Gastroesophageal sphincter (tissue), 4 donors: ENCODE measurements around the gene KLHL6. TPM values are rescaled to one million over a fixed set of nuclear protein-coding genes. Genes with fewer than 3 reads are reported as not detected.

Source experiments
- ATAC-seq: fragments of 150-250 bp; one replicate; pipeline ENCODE4 v1.9.1; 2016; ENCODE audit warnings: mild to moderate bottlenecking, moderate library complexity
- H3K27ac ChIP-seq, 4 donors: fragments of 200-600 bp; sonication (generic) in 3 of 4; 1 replicate in 3 of 4; 2 replicates in 1 of 4; pipeline ENCODE4 v1.5.1; 2016 to 2019
- H3K27me3 ChIP-seq: fragments of 200-600 bp; sonication (generic); one replicate; pipeline ENCODE4 v1.5.1; 2019
- H3K36me3 ChIP-seq, 2 donors: fragments of 200-600 bp; sonication (generic); one replicate each; pipeline ENCODE4 v1.5.1; 2019; ENCODE audit warnings: control low read depth in 1 of 2
- H3K4me1 ChIP-seq, 3 donors: fragments of 200-600 bp; sonication (generic); 1 replicate in 2 of 3; 2 replicates in 1 of 3; pipeline ENCODE4 v1.5.1; 2016 to 2019; ENCODE audit warnings: control low read depth in 2 of 3
- H3K4me3 ChIP-seq, 2 donors: fragments of 200-600 bp; sonication (generic); one replicate each; pipeline ENCODE4 v1.5.1; 2019; ENCODE audit warnings: mild to moderate bottlenecking in 1 of 2, moderate library complexity in 1 of 2
- H3K9me3 ChIP-seq, 3 donors: fragments of 200-600 bp; sonication (generic); one replicate each; pipeline ENCODE4 v1.5.1; 2017 to 2019; ENCODE audit warnings: control low read depth in 2 of 3
- CTCF ChIP-seq, 4 experiments: fragments of 200-600 bp in 2 of 4; fragments of 450-650 bp in 2 of 4; sonication (generic) in 1 of 4; IDR thresholded peaks; one replicate each; pipeline ENCODE4 v1.5.1; 2017 to 2019; ENCODE audit warnings: antibody characterized with exemption in 4 of 4, mild to moderate bottlenecking in 2 of 4, moderate library complexity in 2 of 4
- EP300 ChIP-seq: sonication (generic); formaldehyde crosslinking; IDR thresholded peaks from one replicate; pipeline ENCODE4 v1.6.1; 2017; ENCODE audit warnings: antibody characterized with exemption, mild to moderate bottlenecking
- POLR2A ChIP-seq, 2 donors: fragments of 450-650 bp; IDR thresholded peaks; one replicate each; pipeline ENCODE4 v1.6.1; 2017; ENCODE audit warnings: antibody characterized with exemption in 2 of 2, mild to moderate bottlenecking in 2 of 2, moderate library complexity in 1 of 2
- POLR2AphosphoS5 ChIP-seq: sonication (generic); formaldehyde crosslinking; IDR thresholded peaks from one replicate; pipeline ENCODE4 v1.6.1; 2017; ENCODE audit warnings: antibody characterized with exemption
- WGBS, 2 donors: methylation state at CpG; one replicate each; pipeline ENCODE4 v1.1.5; 2018; ENCODE audit warnings: low coverage in 1 of 2; 5-methylcytosine and 5-hydroxymethylcytosine counted together
- total RNA-seq, 4 donors: library from RNA; depleted of rRNA; stranded (reverse); fragments of >200 nt; gene quantifications; one replicate each; pipeline ENCODE4 v1.1.0, GENCODE V29; 2016

The KLHL6 gene
- total RNA-seq, 4 donors from 2014 or later: 0.62 to 1.9 (median 1.0) TPM

DNA sequence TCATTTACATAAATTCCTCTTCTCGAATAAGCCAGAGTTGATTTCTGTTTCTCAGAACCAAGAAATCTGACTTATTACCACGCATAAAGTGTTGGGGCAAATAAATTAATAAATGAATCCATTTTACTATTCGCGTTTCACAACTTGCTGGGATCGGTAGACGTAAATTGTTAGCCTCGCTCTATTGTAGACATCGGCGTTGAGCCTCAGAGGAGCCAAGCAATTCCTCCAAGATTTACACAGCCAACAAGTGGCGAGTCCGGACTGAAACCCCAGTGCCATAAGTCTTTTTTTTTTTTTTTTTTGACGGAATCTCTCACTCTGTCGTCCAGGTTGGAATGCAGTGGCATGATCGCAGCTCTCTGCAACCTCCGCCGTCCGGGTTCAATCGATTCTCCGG, 8.9 kb downstream of the KLHL6 start:
- Histone ChIP-seq H3K27me3 (no peaks in the 10 kb centered on the region), H3K27ac (no peak overlapping the region), H3K4me3 (no peak overlapping the region), H3K36me3 (no peaks in the 10 kb centered on the region), H3K4me1 (no peaks in the 10 kb centered on the region), H3K9me3 (no peaks in the 10 kb centered on the region)
- ATAC-seq: no peak
- TF ChIP-seq POLR2A (IDR thresholded peaks at IDR 0.05) (no peak), EP300 (no peak), POLR2AphosphoS5 (no peak), CTCF (IDR thresholded peaks at IDR 0.05) (no peak)
- whole genome bisulfite sequencing, 2 donors: 91 to 92% methylated on average over 7 to 15 of the region's 19 CpGs

DNA sequence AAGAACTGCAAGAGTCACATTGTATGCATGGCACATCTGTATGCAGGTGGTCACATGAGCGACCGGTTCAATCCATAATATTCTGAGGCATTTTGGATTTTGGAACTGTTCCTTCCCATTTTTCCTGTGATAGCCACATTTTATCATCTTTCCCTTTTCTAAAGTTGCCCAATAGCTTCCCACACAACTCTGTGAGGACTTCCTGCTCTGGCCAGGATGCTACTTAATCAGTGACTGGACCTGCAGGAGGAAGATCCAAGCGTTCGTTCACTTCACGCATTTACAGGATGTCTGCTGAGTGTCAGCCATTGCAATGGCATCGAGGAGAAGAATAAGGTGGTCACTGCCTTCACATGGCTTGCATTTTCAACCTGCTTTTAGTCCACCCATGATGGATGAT, 9.8 kb downstream of the KLHL6 start:
- H3K4me1 ChIP-seq: no peaks in the 10 kb centered on the region
- H3K9me3 ChIP-seq: no peaks in the 10 kb centered on the region
- H3K27me3 ChIP-seq: no peaks in the 10 kb centered on the region
- 79 to 86% methylated on average over 2 to 5 of the region's 6 CpGs for WGBS, 2 donors
- no peak overlapping the region for H3K27ac ChIP-seq
- no peak for ATAC-seq
- no peaks in the 10 kb centered on the region for H3K36me3 ChIP-seq
- no peak overlapping the region for H3K4me3 ChIP-seq
- no peak for TF ChIP-seq POLR2AphosphoS5
- no peak for TF ChIP-seq EP300
- TF ChIP-seq POLR2A (IDR thresholded peaks at IDR 0.05): no peak
- TF ChIP-seq CTCF (IDR thresholded peaks at IDR 0.05): no peak

GRCh38 chr3:183542355-183542754, 13.2 kb downstream of the KLHL6 start:
- Histone ChIP-seq H3K36me3 (no peaks in the 10 kb centered on the region), H3K4me1 (no peaks in the 10 kb centered on the region), H3K27ac (no peak overlapping the region), H3K27me3 (no peaks in the 10 kb centered on the region), H3K9me3 (no peaks in the 10 kb centered on the region), H3K4me3 (no peak overlapping the region)
- TF ChIP-seq POLR2AphosphoS5 (no peak), POLR2A (IDR thresholded peaks at IDR 0.05) (no peak), EP300 (no peak), CTCF (IDR thresholded peaks at IDR 0.05) (no peak)
- no peak for ATAC-seq
- 88% methylated on average over 4 of the region's 4 CpGs; no CpG with 5 or more reads in 1 of the 2 donors for WGBS, 2 donors

DNA sequence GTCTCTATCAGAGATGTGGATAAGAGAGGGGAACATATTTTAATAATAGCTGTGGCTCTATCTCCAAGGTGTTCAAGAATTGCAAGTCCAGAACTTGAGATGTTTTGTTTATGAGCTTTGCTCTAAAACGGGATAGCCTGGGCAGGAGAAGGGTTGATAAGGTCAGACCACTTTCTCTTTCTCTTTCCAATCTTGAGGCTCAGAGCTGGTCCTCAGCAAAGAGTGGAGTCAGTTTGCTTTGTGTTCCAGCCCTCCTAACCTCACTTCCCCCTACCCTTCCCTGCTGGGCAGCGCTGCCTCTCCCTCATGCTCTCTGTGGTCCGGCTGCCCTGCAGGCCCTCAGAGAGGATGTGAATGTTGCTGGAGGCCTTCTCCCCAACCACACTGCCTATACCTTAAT, 13.8 kb downstream of the KLHL6 start:
- H3K27me3 ChIP-seq: no peaks in the 10 kb centered on the region
- H3K4me1 ChIP-seq: no peaks in the 10 kb centered on the region
- ATAC-seq: no peak
- WGBS, 2 donors: 74 to 84% methylated on average over 3 of the region's 3 CpGs
- H3K27ac ChIP-seq: no peak overlapping the region
- H3K36me3 ChIP-seq: no peaks in the 10 kb centered on the region
- no peak overlapping the region for H3K4me3 ChIP-seq
- no peaks in the 10 kb centered on the region for H3K9me3 ChIP-seq
- no peak for TF ChIP-seq EP300
- no peak for TF ChIP-seq CTCF (IDR thresholded peaks at IDR 0.05)
- no peak for TF ChIP-seq POLR2A (IDR thresholded peaks at IDR 0.05)
- TF ChIP-seq POLR2AphosphoS5: no peak

DNA sequence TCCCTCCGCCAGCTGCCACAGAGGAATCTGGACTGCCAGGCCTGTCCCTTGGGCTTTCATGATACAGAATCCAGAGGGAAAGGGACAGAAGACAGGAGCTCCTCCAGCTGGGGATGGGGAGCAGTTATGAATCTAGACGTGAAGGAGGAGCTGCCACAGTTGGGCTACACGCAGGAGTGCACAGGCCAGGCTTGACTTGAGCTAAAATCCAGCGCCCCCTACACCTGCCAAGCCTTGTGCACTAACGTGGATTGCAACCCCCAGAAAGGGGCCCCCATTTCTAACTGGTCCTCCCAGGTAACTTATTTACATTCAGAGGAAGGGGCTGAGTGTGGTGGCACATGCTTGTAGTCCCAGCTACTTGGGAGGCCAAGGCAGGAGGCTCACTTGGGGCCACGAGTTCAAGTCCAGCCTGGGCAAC, 14.3 kb downstream of the KLHL6 start:
- 70% methylated on average over 5 of the region's 6 CpGs; no CpG with 5 or more reads in 1 of the 2 donors for WGBS, 2 donors
- Histone ChIP-seq H3K4me3 (no peak overlapping the region), H3K9me3 (no peaks in the 10 kb centered on the region), H3K27ac (no peak overlapping the region), H3K4me1 (no peaks in the 10 kb centered on the region), H3K27me3 (no peaks in the 10 kb centered on the region), H3K36me3 (no peaks in the 10 kb centered on the region)
- TF ChIP-seq POLR2AphosphoS5: no peak
- no peak for TF ChIP-seq POLR2A (IDR thresholded peaks at IDR 0.05)
- no peak for TF ChIP-seq CTCF (IDR thresholded peaks at IDR 0.05)
- TF ChIP-seq EP300: no peak
- no peak for ATAC-seq
